Osteocyte (in vitro differentiated cells): ENCODE measurements around the gene HLA-DRA. TPM values are rescaled to one million over a fixed set of nuclear protein-coding genes. Genes with fewer than 3 reads are reported as not detected.

ENCODE experiments used
- DNase-seq: peaks from one replicate; pipeline ENCODE4 v3.0.0; 2021; ENCODE audit warnings: mixed read lengths; ENCODE audit not compliant: unreplicated experiment; ENCODE audit errors: extremely low spot score
- H3K27ac Mint-ChIP-seq: one replicate; pipeline ENCODE4 v1.8.0; 2021; ENCODE audit warnings: mild to moderate bottlenecking, mixed read lengths; ENCODE audit not compliant: unreplicated experiment
- H3K27me3 Mint-ChIP-seq: one replicate; pipeline ENCODE4 v1.8.0; 2021; ENCODE audit warnings: mixed read lengths; ENCODE audit not compliant: unreplicated experiment
- H3K36me3 Mint-ChIP-seq: one replicate; pipeline ENCODE4 v1.8.0; 2021; ENCODE audit warnings: mixed read lengths; ENCODE audit not compliant: unreplicated experiment
- H3K4me1 Mint-ChIP-seq: one replicate; pipeline ENCODE4 v1.8.0; 2021; ENCODE audit warnings: mixed read lengths; ENCODE audit not compliant: unreplicated experiment
- H3K4me3 Mint-ChIP-seq: one replicate; pipeline ENCODE4 v1.8.0; 2021; ENCODE audit warnings: mild to moderate bottlenecking, moderate library complexity, mixed read lengths; ENCODE audit not compliant: unreplicated experiment
- H3K9me3 Mint-ChIP-seq: one replicate; pipeline ENCODE4 v1.8.0; 2021; ENCODE audit warnings: mixed read lengths; ENCODE audit not compliant: unreplicated experiment
- total RNA-seq: library from RNA; stranded (reverse); gene quantifications from 2 replicates; pipeline ENCODE4 v1.2.1, GENCODE V29; 2021
- TF ChIP-seq, protein P1 (sequence below): fragments of 200-600 bp; sonication (generic); IDR thresholded peaks from 2 replicates; pipeline ENCODE4 v1.5.0; 2021; ENCODE audit warnings: antibody characterized with exemption, mild to moderate bottlenecking, moderate library complexity

Gene HLA-DRA
- total RNA-seq, 1 donor from 2014 or later: not detected

DNA sequence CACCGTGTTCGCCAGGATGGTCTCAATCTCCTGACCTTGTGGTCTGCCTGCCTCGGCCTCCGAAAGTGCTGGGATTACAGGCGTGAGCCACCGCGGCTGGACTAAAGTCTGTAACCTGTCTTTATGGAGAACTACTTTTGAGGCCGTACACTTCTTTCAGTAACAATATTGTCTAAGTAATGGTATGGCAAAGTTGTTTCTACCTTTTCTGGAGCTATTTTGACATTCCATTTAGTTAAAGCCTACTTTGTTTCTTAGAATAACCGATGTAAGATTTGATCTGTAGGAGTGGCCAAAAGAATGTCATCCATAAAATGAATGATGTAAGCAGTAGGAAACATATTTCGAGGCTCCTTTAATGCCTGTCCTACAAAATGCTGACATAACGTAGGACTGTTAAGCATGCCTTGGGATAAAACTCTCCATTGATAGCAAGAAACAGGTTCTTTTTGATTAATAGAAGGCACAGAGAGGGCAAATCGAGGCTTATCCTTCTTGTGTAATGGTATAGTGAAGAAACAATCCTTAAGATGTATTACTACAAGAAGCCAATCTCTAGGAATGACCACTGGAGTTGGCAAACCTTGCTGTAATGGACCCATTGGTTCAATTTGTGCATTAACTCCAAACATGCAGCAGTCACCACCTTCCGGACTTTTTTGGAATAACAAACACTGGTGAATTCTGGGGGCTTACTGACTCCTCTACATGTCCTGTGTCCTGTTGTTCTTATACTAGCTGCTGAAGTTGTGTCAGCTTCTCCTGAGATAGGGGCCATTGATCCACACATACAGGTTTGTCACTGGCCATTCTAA is 35.9 kb downstream of the HLA-DRA start:
- no peaks in the 10 kb centered on the region for H3K4me1 Mint-ChIP-seq
- H3K27ac Mint-ChIP-seq: no peak overlapping the region
- TF ChIP-seq, protein P1, sequence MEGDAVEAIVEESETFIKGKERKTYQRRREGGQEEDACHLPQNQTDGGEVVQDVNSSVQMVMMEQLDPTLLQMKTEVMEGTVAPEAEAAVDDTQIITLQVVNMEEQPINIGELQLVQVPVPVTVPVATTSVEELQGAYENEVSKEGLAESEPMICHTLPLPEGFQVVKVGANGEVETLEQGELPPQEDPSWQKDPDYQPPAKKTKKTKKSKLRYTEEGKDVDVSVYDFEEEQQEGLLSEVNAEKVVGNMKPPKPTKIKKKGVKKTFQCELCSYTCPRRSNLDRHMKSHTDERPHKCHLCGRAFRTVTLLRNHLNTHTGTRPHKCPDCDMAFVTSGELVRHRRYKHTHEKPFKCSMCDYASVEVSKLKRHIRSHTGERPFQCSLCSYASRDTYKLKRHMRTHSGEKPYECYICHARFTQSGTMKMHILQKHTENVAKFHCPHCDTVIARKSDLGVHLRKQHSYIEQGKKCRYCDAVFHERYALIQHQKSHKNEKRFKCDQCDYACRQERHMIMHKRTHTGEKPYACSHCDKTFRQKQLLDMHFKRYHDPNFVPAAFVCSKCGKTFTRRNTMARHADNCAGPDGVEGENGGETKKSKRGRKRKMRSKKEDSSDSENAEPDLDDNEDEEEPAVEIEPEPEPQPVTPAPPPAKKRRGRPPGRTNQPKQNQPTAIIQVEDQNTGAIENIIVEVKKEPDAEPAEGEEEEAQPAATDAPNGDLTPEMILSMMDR: no peak
- H3K4me3 Mint-ChIP-seq: no peak overlapping the region
- H3K36me3 Mint-ChIP-seq: no peaks in the 10 kb centered on the region
- no peak for DNase-seq
- H3K27me3 Mint-ChIP-seq: peaks cover 2% of the 10 kb centered on the region
- H3K9me3 Mint-ChIP-seq: no peaks in the 10 kb centered on the region

DNA sequence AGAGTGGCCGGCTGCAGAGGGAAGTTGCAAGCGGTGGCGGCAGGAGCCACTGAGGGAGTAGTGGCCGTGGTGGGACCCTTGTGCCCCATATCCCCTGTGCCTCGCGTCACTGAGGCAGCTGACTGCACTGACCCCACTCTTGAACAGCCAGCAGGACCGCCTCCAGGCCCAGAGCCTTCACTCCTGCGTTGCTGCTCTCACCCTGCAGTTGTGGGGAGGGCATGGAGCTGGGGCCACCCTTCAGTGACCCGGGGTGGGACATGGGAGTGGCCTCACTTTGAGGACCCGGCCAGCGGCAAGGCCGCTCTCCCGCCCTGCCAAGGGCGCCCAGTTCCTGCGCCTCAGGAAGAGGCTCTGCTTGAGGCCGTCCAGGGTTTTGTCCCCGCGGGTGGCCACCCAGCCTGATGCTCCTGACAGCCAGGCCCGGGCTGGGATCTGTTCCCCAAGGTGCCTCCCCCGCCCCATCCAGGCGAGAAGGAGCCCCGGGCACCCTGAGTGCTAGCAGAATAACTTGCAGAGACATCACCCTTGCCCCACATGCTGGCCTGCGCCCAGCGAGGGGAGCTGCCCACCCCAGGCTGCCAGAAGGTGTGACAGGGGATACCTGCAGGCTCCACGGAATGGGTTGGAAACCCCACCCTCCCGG is 44.4 kb downstream of the HLA-DRA start:
- no peak for DNase-seq
- Mint-ChIP-seq H3K36me3 (no peaks in the 10 kb centered on the region), H3K27me3 (peaks cover 14% of the 10 kb centered on the region), H3K27ac (no peak overlapping the region), H3K4me3 (no peak overlapping the region), H3K4me1 (no peaks in the 10 kb centered on the region), H3K9me3 (no peaks in the 10 kb centered on the region)
- TF ChIP-seq, protein P1: no peak

DNA sequence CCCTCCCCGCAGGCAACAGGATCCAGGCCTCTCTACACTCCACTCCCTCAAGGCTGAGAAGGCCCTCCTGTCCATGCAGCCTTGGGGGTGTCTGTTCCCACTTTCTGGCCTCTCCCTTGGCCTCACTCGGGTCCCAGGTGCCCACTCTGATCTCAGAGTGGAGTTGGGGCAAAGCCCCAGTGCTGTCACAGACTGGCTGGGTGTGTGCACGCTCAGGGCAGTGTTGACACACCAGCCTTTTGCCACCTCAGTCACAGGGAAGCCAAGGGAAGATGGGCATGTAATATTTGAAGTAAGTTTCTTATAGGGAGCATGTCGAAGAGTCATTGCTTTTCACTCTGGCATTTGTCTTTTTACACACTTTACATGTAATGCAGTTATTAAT is 44.9 kb downstream of the HLA-DRA start:
- no peaks in the 10 kb centered on the region for H3K9me3 Mint-ChIP-seq
- peaks cover 14% of the 10 kb centered on the region for H3K27me3 Mint-ChIP-seq
- no peaks in the 10 kb centered on the region for H3K36me3 Mint-ChIP-seq
- TF ChIP-seq, protein P1: no peak
- no peak overlapping the region for H3K4me3 Mint-ChIP-seq
- H3K27ac Mint-ChIP-seq: no peak overlapping the region
- no peaks in the 10 kb centered on the region for H3K4me1 Mint-ChIP-seq
- no peak for DNase-seq

DNA sequence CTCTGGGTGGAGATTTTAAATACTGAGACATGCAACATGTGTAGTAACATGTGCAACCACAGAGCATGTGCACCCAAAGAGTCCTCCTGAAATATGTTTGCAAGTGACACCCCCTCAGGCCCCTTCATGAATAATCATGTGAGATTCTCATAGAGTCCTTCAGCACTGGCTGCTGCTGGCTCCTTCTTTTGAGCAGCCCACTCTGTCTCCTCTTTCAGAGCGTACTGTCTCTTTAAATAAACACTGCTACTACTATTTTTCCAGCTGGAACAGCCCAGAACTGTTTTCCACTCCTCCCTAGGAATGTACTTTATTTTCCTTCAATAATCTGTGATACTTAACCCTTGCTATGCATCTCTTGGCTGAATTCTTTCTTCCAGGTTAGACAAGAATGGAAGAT is 48.4 kb downstream of the HLA-DRA start:
- no peaks in the 10 kb centered on the region for H3K9me3 Mint-ChIP-seq
- no peak overlapping the region for H3K27ac Mint-ChIP-seq
- TF ChIP-seq, protein P1: no peak
- H3K27me3 Mint-ChIP-seq: peaks cover 2% of the 10 kb centered on the region
- H3K4me1 Mint-ChIP-seq: no peaks in the 10 kb centered on the region
- DNase-seq: no peak
- H3K36me3 Mint-ChIP-seq: no peaks in the 10 kb centered on the region
- H3K4me3 Mint-ChIP-seq: no peak overlapping the region

DNA sequence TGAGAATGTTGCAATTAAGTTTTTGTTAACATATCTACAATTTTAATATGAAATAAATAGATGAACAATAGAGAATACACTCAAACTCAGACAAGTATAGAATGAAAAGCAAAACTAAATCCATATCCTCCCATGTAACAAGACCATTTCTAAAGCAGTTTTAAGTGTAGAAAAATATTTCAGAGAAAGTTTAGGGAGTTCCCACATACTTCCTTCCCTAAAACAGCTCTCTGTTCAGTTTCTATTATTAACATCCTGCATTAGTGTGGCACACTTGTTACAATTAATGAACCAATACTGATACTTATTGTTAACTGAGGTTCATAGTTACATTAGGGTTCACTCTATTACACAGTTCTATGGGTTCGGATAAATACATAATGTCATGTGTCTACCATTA is 52.0 kb downstream of the HLA-DRA start:
- DNase-seq: no peak
- TF ChIP-seq, protein P1: no peak
- Mint-ChIP-seq H3K36me3 (no peaks in the 10 kb centered on the region), H3K27me3 (no peaks in the 10 kb centered on the region), H3K4me1 (no peaks in the 10 kb centered on the region), H3K27ac (no peak overlapping the region), H3K9me3 (peaks cover 6% of the 10 kb centered on the region), H3K4me3 (no peak overlapping the region)
